HUES48 (cell line): ENCODE results near the gene ARL8A.
"Not testable (repeated sequence)": the region's sequence is repeated elsewhere in the genome, so short reads cannot be mapped to it uniquely, and the experiment has no call there.

Experiments used
- H3K27ac ChIP-seq: one replicate; pipeline ENCODE4 v1.7.0; 2013; ENCODE audit warnings: low read depth, low read length, inconsistent platforms
- H3K27me3 ChIP-seq: 2 replicates; pipeline ENCODE4 v1.6.1; 2013; ENCODE audit warnings: mild to moderate bottlenecking, low read length; ENCODE audit not compliant: control insufficient read depth, insufficient read depth
- H3K36me3 ChIP-seq: 2 replicates; pipeline ENCODE4 v1.6.1; 2013; ENCODE audit warnings: low read length; ENCODE audit not compliant: control insufficient read depth, insufficient read depth
- H3K4me1 ChIP-seq: 2 replicates; pipeline ENCODE4 v1.6.1; 2013; ENCODE audit warnings: mild to moderate bottlenecking, low read length; ENCODE audit not compliant: control insufficient read depth, insufficient read depth
- H3K4me3 ChIP-seq: 2 replicates; pipeline ENCODE4 v1.5.1; 2013; ENCODE audit warnings: mild to moderate bottlenecking, low read depth, low read length
- H3K9ac ChIP-seq: 2 replicates; pipeline ENCODE4 v1.6.1; 2013; ENCODE audit warnings: mild to moderate bottlenecking, low read depth, low read length, moderate library complexity
- H3K9me3 ChIP-seq: 2 replicates; pipeline ENCODE4 v1.6.1; 2013; ENCODE audit warnings: low read length; ENCODE audit not compliant: control insufficient read depth, insufficient read depth

The ARL8A gene

DNA sequence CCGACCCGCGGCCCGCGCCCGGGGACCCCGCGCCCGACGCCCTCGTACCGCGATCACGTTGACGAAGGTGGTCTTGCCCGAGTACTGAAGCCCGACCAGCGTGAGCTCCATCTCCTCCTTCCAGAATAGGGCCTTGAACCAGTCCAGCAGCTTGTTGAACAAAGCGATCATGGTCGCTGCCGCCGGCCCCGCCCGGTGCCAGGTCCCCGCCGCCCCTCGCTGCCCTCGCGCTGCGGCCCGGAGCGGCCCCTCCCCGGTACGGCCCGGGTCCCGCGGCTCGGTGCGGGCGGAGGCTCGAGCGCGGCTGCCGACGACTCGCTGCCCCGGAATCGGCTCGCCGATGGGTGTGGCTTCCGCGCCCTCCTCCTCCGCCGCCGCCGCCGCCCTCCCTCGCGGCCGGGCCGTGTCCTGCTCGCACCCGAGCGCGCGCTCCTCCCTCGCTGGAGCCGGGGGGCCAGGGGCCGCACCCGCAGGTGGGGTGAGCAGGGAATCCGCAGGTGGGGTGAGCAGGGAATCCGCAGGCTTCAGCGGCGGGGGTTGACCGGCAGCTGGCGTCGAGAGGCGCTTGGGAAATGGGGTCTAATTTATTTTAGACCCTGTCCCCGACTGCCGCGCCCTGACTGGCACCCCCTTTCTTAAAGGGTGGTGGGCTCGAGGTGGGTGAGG lies at the start of gene ARL8A:
TSS of gene ARL8A (minus strand) at position 336 of the 666 bp plus-strand sequence. CDS start at position 171, 165 bp downstream.
- H3K27me3 ChIP-seq, result 0 out of 2 replicates have a peak, but pooled peaks cover 3% of the 10 kb centered on the region
- H3K9ac ChIP-seq, result peak within 1 kb of the TSS; percentile 66
- H3K4me1 ChIP-seq, result peaks cover 13% of the 10 kb centered on the region
- H3K27ac ChIP-seq, result peak within 1 kb of the TSS; percentile 77
- H3K9me3 ChIP-seq, result no peaks in the 10 kb centered on the region
- H3K36me3 ChIP-seq, result 0 out of 2 replicates have a peak, but pooled peaks cover 5% of the 10 kb centered on the region
- H3K4me3 ChIP-seq, result peak within 1 kb of the TSS; percentile 65

DNA sequence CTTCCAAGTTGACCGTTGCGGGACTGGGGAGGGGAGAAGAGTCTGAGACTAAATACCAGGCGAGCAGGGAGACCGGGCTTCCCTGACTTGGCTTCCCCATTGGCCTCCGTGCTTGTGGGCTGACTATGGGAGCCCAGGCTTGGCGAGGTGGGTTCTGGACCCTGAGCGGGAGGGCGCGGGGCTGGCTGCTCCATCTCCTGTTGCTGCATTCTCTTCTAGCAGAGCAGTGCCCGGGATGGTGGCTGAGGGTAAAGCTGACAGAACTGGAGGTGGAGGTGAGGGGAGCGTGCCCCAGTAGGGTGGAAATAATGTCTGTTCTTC lies 49.8 kb upstream of the ARL8A start:
- Histone ChIP-seq H3K27me3 (peaks cover 25% of the 10 kb centered on the region), H3K4me1 (no peaks in the 10 kb centered on the region; the same call in 1 of the 2 replicates), H3K27ac (no peak overlapping the region), H3K9me3 (no peaks in the 10 kb centered on the region), H3K9ac (no peak overlapping the region), H3K36me3 (no peaks in the 10 kb centered on the region), H3K4me3 (peak overlapping the region; percentile 55; the same call in 1 of the 2 replicates)

DNA sequence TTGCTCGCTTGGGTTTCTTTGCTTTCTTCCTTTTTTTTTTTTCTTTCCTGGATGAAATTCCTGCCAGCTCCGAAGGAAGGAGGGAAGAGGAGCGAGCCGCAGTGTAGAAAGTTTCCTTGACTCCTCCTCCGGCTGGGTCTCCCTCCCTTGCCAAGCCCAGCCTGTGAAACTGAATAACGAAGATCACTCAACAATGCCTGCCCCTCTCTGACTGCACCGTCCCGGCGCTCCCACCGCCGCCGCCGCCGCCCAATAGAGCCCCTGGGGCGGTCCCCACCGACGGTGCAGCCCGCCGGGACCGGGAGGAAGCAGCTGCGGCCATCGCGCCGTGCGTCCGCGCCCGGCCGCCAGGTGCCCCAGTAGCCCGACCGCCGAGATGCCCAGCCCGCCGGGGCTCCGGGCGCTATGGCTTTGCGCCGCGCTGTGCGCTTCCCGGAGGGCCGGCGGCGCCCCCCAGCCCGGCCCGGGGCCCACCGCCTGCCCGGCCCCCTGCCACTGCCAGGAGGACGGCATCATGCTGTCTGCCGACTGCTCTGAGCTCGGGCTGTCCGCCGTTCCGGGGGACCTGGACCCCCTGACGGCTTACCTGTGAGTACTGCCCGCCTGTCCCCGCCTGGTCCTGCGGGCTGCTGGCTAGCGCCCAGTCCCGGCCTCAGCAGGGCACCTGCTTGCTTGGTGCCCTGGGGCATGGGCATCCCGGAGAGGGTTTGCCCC lies 49.2 kb upstream of the ARL8A start, which contains the start of gene LGR6:
TSS of gene LGR6 (plus strand) at position 186 of the 714 bp plus-strand sequence. CDS start at position 377, 191 bp downstream.
- peaks cover 25% of the 10 kb centered on the region for H3K27me3 ChIP-seq

DNA sequence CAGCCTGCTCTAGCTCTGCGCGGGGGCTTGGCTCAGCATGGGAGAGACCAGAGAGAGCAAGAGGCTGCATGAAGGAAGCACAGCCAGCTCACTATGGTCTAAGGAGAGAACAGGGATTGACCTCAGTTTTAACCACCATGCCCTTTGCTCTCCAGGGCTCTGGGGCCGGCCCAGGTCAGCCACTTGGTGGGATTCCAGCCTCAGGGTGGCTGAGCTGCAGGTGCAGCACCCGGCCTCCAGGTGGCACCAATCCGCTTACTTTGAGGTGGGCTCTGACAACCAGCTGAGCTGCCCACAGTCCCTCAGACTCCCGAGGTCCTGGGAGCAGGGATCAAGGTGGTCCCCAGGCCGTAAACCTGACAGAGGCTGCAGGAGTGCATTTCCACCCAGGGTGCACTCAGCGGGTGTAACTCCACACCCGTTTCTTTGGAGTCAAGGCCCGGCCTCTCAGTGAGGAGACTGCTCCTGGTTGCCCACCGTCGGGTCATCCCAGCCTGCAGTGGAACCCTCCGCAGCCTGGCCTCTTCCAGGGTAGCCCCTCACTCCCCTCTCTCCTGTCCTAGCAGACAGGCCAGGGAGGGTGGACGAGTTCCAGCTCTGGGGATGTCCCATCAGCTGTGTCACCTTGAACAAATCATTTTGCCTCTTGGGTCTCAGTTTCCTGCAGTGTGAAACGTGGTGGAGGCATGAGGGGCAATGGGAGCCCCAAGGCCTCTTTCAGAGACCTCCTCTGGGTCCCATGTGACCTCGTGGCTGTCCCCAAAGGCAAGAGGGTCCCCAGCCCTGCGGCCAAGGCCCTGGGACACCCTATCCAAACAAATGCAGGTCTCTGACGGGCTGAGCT lies 48.5 kb upstream of the ARL8A start:
- H3K27me3 ChIP-seq, result peaks cover 25% of the 10 kb centered on the region
- H3K4me1 ChIP-seq, result no peaks in the 10 kb centered on the region; the same call in 1 of the 2 replicates
- H3K4me3 ChIP-seq, result peak overlapping the region; percentile 55
- no peak overlapping the region for H3K9ac ChIP-seq
- H3K9me3 ChIP-seq, result no peaks in the 10 kb centered on the region
- H3K36me3 ChIP-seq, result no peaks in the 10 kb centered on the region
- H3K27ac ChIP-seq, result no peak overlapping the region

More for the DNA sequence above, 49.2 kb upstream of the ARL8A start, which contains the start of gene LGR6:
- H3K9ac ChIP-seq, result no peak within 1 kb of the TSS
- peak within 1 kb of the TSS; percentile 55 for H3K4me3 ChIP-seq
- H3K4me1 ChIP-seq, result no peaks in the 10 kb centered on the region; the same call in 1 of the 2 replicates
- H3K27ac ChIP-seq, result no peak within 1 kb of the TSS
- no peaks in the 10 kb centered on the region for H3K9me3 ChIP-seq
- no peaks in the 10 kb centered on the region for H3K36me3 ChIP-seq

DNA sequence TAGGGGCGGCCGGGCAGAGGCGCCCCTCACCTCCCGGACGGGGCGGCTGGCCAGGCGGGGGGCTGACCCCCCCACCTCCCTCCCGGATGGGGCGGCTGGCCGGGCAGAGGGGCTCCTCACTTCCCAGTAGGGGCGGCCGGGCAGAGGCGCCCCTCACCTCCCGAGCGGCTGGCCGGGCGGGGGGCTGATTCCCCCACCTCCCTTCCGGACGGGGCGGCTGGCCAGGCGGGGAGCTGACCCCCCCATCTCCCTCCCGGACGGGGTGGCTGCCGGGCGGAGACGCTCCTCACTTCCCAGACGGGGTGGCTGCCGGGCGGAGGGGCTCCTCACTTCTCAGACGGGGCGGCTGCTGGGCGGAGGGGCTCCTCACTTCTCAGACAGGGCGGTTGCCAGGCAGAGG lies 46.9 kb upstream of the ARL8A start:
- not testable (repeated sequence) for H3K27ac ChIP-seq, H3K4me1 ChIP-seq, H3K4me3 ChIP-seq, H3K36me3 ChIP-seq, H3K9me3 ChIP-seq, H3K9ac ChIP-seq
- peaks cover 25% of the 10 kb centered on the region for H3K27me3 ChIP-seq

DNA sequence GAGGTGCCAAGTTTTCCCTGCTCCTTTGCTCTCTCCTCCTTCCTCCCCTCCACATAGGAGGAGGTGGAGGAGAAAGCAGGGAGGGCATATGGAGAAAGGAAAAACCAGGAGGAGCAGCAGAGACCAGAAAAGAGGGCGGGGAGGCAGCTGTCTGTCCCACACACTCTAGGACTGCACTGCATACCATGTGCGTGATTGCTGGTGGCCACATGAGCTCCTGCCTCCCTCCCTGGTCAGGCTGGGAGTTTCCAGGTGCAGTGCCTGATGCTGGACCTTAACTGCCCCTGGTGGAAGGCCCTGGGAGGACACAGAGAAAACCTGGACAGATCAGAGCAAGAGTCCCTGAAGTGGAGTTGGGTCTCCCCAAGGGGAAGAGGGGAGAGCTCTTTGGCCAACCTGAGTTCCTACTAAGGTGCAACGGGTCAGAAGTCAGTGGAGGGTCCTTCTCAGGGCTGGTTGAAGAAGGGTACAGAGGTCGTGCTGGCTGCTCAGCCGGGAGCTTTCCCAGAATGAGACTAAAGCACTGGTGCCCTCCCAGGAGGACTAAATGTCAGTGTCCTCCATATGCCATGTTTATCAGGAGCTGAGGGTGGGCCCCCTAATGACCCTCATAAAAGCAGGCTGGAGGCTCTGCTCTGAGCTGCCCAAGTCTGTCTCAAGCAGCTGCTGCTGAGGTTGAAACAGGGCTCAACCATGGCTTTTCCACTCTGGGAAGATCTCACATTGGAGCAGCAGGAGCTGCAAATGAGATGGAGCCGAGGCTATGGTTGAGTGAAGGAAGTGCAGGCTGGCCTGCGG lies 45.6 kb upstream of the ARL8A start:
- no peaks in the 10 kb centered on the region for H3K9me3 ChIP-seq
- peak overlapping the region; percentile 22 for H3K27ac ChIP-seq
- H3K4me3 ChIP-seq, result no peak overlapping the region
- no peaks in the 10 kb centered on the region for H3K36me3 ChIP-seq
- H3K9ac ChIP-seq, result no peak overlapping the region
- H3K4me1 ChIP-seq, result no peaks in the 10 kb centered on the region; the same call in 1 of the 2 replicates
- peaks cover 22% of the 10 kb centered on the region for H3K27me3 ChIP-seq

DNA sequence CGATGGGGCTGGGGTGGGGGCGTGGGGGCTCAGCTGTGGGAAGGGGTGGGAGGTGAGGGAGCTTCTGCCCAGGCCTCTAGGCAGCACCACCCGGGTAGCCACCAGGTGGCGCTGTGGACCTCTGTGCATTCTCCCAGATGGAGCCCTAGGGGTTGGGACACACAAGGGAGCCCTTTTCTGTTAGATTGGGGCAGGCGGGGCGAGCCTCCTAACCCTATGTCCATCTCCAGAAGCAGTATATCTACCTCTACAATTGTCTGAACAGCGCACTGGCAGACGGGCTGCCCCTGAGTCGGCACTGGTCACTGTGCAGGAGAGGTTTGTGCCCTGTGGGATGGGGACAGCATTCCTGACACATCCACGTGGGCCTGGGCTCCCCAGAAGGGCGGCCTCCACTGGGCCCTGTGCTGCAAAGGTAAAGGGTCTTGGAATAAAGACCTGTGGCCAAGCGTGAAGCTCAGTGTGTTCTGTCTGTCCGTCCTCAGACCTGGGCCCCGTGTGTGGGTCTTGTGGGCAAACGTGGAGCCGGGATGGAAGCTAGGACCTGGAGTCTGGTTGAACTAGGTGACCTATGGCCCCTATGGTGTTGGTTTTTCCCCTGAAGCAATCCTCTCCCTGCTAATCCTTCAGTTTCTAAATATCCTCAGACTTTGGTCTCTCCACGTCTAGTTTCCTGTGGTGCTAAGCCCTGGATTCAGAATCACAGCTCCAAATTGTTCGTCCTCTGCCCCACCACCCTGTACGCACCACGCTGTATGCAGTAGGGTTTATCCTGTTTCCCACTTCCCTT lies 44.7 kb upstream of the ARL8A start:
- Histone ChIP-seq H3K9ac (no peak overlapping the region), H3K4me3 (no peak overlapping the region), H3K4me1 (peaks cover 3% of the 10 kb centered on the region; the same call in 1 of the 2 replicates), H3K27ac (no peak overlapping the region), H3K27me3 (peaks cover 14% of the 10 kb centered on the region), H3K36me3 (no peaks in the 10 kb centered on the region), H3K9me3 (no peaks in the 10 kb centered on the region)

DNA sequence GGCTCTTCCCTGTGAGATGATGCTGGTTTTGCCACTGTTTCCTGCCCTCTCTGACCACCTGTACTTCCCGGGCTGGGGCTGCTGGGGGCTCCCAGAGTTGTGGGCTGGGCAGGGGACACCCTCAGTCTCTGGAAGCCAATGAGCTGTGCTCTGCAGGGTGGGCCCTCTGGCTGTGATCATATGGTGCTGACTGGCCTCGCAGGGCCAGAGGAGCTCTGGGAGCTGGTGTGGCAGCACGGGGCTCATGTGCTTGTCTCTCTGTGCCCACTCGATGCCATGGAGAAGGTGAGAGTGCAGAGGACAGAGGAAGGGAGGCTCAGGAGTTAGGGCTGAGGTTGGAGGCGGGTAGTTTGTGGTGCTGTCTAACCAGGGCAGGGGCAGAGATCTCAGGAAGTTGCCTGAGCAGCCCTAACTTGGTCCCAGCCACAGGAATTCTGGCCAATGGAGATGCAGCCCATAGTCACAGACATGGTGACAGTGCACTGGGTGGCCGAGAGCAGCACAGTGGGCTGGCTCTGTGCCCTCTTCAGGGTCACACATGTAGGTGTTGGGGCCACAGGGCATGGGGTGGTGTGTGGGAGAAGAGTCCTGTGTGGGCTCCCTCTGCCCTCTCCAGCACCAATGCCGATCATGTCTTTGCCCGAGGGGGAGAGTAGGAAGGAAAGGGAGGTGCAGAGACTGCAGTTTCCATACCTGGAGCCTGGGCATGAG lies 43.3 kb upstream of the ARL8A start:
- peaks cover under 1% of the 10 kb centered on the region for H3K27me3 ChIP-seq

DNA sequence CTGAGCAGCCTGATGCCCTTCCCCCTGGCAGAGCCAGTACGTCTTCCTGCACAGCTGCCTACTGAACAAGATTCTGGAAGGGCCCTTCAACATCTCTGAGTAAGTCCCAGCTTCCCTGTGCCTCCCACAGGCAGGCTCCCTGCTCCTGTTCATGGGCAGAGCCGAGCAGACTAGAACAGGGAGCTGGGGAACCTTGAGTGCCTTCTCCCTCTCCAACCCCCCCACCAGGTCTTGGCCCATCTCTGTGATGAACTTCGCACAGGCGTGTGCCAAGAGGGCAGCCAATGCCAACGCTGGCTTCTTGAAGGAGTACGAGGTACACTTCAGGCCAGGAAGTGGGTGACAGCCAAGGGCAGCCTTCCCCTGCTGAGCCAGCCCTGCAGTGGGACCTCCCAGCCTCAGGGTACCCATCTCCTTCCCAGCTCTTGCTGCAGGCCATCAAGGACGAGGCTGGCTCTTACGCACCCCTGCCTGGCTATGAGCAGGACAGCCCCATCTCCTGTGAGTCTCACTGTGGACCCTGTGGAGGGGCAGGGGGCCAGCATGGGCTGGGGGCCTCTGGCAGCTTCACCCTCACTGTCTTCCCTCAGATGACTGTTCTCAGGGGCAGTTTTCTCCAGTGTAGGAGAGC lies 42.6 kb upstream of the ARL8A start:
- H3K27me3 ChIP-seq, result no peaks in the 10 kb centered on the region
- H3K27ac ChIP-seq, result no peak overlapping the region
- H3K36me3 ChIP-seq, result no peaks in the 10 kb centered on the region
- peaks cover 3% of the 10 kb centered on the region; the same call in 1 of the 2 replicates for H3K4me1 ChIP-seq
- no peak overlapping the region for H3K4me3 ChIP-seq
- no peaks in the 10 kb centered on the region for H3K9me3 ChIP-seq
- no peak overlapping the region for H3K9ac ChIP-seq

More for the DNA sequence above, 43.3 kb upstream of the ARL8A start:
- Histone ChIP-seq H3K4me1 (peaks cover 3% of the 10 kb centered on the region; the same call in 1 of the 2 replicates), H3K9ac (no peak overlapping the region), H3K27ac (no peak overlapping the region), H3K36me3 (no peaks in the 10 kb centered on the region), H3K9me3 (no peaks in the 10 kb centered on the region), H3K4me3 (no peak overlapping the region)
